ENCODE measurements around the gene PPP1CB.
"Not testable (repeated sequence)": the region's sequence is repeated elsewhere in the genome, so short reads cannot be mapped to it uniquely, and the experiment has no call there.

PPP1CB gene

DNA sequence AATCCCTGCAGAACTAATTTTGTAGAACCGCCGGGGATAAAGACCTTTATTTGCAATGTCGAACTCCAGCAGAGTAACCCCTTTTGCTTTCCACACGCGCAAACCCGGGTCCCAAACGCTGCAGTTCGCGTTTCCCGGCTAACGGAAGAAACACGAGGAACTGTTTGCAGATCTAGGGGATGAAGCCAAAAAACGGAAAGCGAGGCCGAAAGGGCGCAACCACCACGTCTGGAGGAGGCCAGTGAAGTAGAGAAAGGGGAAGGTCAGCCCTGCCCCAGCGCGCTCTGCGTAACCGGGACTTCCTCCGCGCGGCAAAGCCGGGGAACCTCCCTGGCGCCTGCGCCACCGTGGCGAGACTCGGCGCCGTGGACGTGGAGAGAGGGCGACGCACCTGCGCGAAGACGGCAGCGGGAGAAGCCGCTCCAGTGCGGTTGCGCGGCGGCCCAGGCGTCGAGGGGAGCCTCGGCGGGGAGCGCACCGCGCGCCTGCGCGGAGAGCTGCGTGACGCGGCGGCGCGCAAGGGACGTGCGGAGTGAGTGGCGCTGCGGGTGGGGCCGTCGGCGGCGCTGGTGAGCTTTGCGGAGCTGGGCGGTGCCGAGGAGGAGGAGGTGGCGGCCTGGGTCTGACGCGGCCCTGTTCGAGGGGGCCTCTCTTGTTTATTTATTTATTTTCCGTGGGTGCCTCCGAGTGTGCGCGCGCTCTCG lies at the start of gene PPP1CB:
Gene PPP1CB, plus strand, starts transcription at position 579 of the 704 bp plus-strand sequence. CDS start 295 bp downstream, outside the sequence.
- DNase-seq (ENCODE audit: low read depth in 2 of 2) = peak; percentile 87 to 95

- no peak for DNase-seq (ENCODE audit: low read depth in 2 of 2)
Measured at GRCh38 chr2:28702415-28702861, 49.2 kb upstream of the PPP1CB start.

- DNase-seq (ENCODE audit: low read depth in 2 of 2) = no peak
Measured at GRCh38 chr2:28702878-28703277, 48.8 kb upstream of the PPP1CB start.

GRCh38 chr2:28704621-28705020 lies 47.0 kb upstream of the PPP1CB start:
- DNase-seq (ENCODE audit: low read depth in 2 of 2) = no peak

- no peak for DNase-seq (ENCODE audit: low read depth in 2 of 2)
Measured at GRCh38 chr2:28705751-28706440, 45.7 kb upstream of the PPP1CB start.

DNA sequence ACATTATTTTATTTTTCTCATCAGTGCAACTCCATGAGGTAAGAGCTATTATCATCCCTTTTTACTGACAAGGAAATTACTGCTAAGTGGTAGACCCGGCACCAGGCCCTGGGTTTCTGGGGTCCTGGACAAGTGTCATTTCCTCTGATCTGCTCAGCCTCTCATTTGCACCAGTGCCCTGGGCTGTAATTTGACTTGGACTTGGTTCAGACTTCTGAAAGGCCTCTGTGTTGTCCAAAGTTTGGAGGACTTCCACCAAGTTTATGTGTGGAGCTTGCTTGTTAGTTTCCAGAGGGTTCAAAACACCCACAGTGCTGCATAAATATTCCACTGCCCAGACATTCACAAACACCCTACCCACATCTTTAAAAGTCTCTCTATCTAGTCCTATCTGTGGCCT lies 44.0 kb upstream of the PPP1CB start:
- DNase-seq (ENCODE audit: low read depth in 2 of 2) = no peak

DNA sequence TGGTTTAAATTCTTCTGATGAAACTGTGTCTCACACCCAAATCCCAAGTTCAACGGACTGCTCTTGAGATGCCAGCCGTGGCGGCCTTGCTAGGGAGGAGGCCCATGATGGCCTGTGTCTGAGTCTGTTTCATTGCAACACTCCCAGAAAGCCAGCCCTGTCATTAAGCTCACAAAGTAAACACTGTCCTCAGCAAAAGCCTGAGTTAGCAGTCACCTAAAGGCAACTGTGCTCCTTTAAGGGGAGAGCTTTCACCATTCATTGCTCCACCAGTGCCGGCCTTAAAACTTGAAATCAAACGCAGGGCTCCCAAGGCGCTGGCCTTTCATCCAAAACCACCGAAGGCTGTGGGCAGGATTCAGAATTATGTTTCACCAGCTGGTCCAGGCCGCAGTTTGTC lies 42.5 kb upstream of the PPP1CB start:
- no peak for DNase-seq (ENCODE audit: low read depth in 2 of 2)

- DNase-seq (ENCODE audit: low read depth in 2 of 2) = no peak
Measured at GRCh38 chr2:28710545-28710944, 41.1 kb upstream of the PPP1CB start.

GRCh38 chr2:28713577-28714298 lies 37.9 kb upstream of the PPP1CB start:
- DNase-seq (ENCODE audit: low read depth in 2 of 2) = no peak

GRCh38 chr2:28716265-28716865 lies 35.3 kb upstream of the PPP1CB start:
- DNase-seq (ENCODE audit: low read depth in 2 of 2) = no peak

GRCh38 chr2:28717339-28717758 lies 34.3 kb upstream of the PPP1CB start:
- no peak for DNase-seq (ENCODE audit: low read depth in 2 of 2)

GRCh38 chr2:28720345-28720744 lies 31.3 kb upstream of the PPP1CB start:
- DNase-seq (ENCODE audit: low read depth in 2 of 2) = no peak

GRCh38 chr2:28721601-28722191 lies 29.9 kb upstream of the PPP1CB start:
- DNase-seq (ENCODE audit: low read depth in 2 of 2) = no peak

DNA sequence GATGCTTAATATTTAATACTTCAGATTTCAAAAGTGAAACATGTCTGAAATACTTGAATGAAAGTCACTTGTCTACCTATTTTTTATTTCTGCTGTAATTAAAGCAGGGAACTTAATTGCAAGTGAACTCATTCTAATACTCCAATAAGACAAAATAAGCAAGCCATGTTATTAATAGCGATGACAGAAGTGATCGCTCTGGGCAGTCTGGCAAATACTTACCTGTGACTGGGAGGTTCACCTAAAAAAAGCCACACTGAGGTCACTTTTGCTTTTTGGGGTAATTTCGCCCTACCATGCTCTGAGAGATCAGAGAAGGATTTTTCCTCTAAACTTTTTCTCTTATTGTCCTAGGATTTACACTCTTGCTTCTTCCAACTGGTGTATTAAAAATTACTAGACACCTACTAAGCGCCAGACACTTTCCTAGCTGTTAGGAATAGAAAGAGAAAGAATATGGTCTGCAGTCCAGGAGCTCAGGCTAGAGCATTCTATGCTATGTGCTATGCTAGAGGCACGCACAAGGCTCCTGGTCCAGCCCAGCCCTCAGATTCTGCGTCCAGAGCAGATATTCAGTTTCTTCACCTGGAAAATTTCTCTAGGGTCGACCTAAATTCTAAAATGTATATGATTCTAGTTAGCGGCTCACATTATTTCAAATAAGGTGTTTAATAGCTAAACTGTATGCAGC lies 26.5 kb upstream of the PPP1CB start:
- DNase-seq (ENCODE audit: low read depth in 2 of 2) = no peak

DNA sequence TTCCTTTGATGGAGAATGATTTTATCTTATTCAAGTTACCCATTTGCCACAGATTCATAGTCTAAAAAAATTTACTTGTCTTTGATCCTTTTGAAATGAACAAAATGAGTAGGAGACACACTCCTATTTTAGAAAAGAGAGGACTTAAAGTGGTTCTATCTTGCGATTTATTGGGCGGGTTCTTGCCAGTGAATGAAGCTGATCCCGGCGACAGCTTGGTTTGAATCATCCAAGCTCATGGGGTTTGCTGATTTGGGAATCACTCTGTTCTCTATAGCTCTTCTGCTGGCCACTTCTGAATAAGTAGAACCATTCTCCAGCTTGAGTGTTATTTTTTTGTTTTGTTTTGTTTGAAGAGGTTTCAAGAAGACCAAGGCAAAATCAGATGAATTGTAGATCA lies 25.5 kb upstream of the PPP1CB start:
- no peak for DNase-seq (ENCODE audit: low read depth in 2 of 2)

DNA sequence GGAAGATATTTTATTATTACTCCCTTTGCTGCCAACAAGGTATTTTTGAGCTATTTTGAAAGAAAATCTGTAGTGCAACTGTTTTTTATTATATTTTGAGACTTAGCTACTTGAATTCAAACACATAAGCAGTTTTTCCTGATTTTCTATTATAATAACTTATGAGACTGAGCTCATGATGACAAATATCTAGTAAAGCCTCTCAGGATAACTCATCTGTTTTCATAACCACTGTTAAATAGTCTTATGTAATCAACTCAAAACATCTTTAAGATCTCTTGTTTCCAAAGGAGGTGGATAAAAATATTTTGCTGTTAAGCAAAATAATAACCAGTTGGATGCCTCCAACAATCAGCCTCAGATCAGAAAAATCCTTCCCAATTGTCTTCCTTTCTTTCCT lies 21.9 kb upstream of the PPP1CB start:
- no peak for DNase-seq (ENCODE audit: low read depth in 2 of 2)

- DNase-seq (ENCODE audit: low read depth in 2 of 2) = no peak
Measured at GRCh38 chr2:28730641-28731146, 20.9 kb upstream of the PPP1CB start.

DNA sequence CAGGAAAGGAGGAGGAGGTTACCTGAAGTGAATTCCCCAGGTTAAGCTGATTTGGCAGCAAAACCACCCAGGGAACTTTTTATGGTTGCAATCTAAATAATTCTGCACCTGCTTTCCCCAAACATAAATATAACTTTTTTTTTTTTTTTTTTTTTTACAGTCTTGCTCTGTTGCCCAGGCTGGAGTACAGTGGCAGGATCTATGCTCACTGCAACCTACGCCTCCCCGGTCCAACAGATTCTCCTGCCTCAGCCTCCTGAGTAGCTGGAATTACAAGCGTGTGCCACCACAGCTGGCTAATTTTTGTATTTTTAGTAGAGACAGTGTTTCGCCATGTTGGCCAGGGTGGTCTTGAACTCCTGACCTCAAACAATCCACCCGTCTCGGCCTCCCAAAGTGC lies 16.1 kb upstream of the PPP1CB start:
- DNase-seq (ENCODE audit: low read depth in 2 of 2) = no peak

DNA sequence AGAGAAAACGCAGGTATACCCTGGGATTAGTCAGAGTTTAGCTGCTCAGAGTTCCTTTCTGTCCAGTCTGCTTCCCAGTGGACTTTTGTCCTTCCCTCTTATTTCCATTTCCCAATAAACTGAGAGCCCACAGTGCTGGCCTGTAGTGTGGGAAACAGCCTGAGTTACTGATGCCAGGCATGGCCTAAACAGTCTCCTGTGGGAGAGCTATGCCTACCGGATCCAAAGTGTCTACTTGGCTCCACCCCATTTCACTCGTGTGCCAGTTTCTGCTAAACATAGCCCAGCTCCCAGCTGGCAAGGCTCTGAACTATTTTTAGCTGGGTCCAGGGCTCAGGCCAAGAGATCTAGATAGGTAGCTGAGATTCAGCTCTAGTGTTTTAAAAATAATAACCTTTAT lies 15.6 kb upstream of the PPP1CB start:
- no peak for DNase-seq (ENCODE audit: low read depth in 2 of 2)

DNA sequence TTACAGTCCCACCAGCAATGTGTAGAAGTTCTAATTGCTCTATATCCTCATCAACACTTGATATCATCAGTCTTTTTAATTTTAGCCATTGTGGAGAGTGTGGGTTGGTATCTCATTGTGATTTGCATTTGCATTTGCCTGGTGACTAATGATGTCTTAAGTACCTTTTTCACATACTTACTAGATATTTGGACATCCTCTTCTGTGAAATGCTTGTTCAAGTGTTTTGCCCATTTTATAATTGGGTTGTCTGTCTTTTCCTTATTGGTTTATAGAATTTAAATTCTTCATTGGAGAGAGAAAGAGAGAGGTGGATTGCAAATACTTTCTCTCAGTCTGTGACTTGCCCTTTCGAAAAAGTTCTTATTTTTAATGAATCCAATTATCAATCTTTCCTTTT lies 14.0 kb upstream of the PPP1CB start:
- DNase-seq (ENCODE audit: low read depth in 2 of 2) = no peak

GRCh38 chr2:28742619-28743018 lies 9.0 kb upstream of the PPP1CB start:
- not testable (repeated sequence) for DNase-seq (ENCODE audit: low read depth in 2 of 2)

All from stimulated activated CD8-positive, alpha-beta memory T cell treated with anti-CD3 and anti-CD28 coated beads, Interleukin-7, amount 100 ng/mL, for 4 hours (primary cell).